ENCODE results near the gene GAS2L3. TPM values are rescaled to one million over a fixed set of nuclear protein-coding genes. Genes with fewer than 3 reads are reported as not detected.

Gene GAS2L3
- total RNA-seq, 1 donor from 2014 or later: 0.07 TPM

DNA sequence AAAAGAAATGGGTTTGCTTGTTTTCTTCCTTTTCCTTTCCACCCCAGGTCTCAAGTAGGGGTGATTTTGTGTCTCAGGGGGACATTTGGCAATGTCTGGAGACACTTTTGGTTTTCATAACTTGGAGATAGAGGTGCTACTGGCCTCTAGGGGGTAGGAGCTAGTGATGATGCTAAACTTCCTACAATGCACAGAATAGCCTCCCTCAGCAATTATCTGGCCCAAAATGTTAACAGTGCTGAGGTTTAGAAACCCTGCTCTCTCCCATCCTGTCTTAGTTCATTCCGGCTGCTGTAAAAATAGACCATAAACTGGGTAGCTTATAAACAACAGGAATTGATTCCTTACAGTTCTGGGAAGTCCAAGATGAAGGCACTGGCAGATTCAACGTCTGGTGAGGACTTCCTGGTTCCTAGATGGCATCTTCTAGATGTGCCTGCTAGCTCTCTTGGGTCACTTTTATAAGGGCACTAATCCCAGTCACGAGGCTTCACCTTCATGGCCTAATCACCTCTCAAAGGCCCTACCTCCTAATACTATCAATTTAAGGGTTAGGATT, 7.4 kb upstream of the GAS2L3 start:
- CTCF ChIA-PET: no interaction called here
- intact Hi-C loops (cut with micrococcal nuclease): no loop called here

DNA sequence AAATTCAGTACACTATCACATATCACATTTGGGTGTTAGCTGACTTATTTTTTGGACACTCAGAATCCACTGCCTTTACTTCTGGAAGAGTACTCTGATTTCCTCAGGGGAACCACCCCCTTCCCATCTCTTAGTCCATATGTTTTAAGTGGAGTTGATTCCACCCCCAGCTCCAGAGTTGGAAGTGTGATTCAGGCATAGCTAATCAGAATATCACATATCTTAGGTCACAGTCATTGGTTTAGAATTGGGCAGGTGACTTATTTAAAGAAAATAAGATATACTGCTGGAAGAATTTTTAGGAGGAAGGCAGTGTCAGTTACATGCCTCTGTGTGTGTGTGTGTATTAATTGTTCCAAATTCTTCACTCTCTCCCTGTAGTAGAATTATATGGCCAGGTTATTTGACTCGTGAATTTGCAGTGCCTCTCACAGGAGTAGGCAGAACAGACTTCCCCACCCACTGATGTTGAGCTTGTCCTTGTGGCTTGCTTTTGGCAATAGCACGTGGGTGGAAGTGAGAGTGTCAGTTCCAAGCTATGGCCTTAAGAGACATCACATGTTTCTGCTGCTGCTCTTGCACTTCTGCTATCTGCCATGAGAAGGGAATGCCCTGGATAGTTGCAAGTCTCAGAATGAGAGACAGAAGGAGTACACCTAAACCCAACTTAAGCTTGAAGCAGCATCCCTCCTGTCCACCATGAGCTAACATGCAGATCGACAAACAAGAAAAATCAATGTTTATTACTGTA, 6.4 kb upstream of the GAS2L3 start:
- H3K36me3 Mint-ChIP-seq (ENCODE audit: low read depth): no peaks in the 10 kb centered on the region
- no peak overlapping the region for H3K4me3 Mint-ChIP-seq
- no peak overlapping the region for H3K27ac Mint-ChIP-seq
- ChIA-PET CTCF (no interaction called here), POLR2A (no interaction called here)
- H3K27me3 Mint-ChIP-seq: peaks cover 2% of the 10 kb centered on the region
- ATAC-seq (ENCODE audit: low read depth) (peak; percentile 21), DNase-seq (no peak)
- TF ChIP-seq, protein P1, sequence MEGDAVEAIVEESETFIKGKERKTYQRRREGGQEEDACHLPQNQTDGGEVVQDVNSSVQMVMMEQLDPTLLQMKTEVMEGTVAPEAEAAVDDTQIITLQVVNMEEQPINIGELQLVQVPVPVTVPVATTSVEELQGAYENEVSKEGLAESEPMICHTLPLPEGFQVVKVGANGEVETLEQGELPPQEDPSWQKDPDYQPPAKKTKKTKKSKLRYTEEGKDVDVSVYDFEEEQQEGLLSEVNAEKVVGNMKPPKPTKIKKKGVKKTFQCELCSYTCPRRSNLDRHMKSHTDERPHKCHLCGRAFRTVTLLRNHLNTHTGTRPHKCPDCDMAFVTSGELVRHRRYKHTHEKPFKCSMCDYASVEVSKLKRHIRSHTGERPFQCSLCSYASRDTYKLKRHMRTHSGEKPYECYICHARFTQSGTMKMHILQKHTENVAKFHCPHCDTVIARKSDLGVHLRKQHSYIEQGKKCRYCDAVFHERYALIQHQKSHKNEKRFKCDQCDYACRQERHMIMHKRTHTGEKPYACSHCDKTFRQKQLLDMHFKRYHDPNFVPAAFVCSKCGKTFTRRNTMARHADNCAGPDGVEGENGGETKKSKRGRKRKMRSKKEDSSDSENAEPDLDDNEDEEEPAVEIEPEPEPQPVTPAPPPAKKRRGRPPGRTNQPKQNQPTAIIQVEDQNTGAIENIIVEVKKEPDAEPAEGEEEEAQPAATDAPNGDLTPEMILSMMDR (IDR thresholded peaks at IDR 0.05): no peak
- peaks cover 1% of the 10 kb centered on the region for H3K4me1 Mint-ChIP-seq
- intact Hi-C loops (cut with micrococcal nuclease): no loop called here
- no peaks in the 10 kb centered on the region for H3K9me3 Mint-ChIP-seq

More for the DNA sequence above, 7.4 kb upstream of the GAS2L3 start:
- POLR2A ChIA-PET: no interaction called here
- no peaks in the 10 kb centered on the region for H3K36me3 Mint-ChIP-seq (ENCODE audit: low read depth)
- no peak overlapping the region for H3K4me3 Mint-ChIP-seq
- TF ChIP-seq, protein P1 (IDR thresholded peaks at IDR 0.05): no peak
- no peak for ATAC-seq (ENCODE audit: low read depth)
- no peak overlapping the region for H3K27ac Mint-ChIP-seq
- no peaks in the 10 kb centered on the region for H3K9me3 Mint-ChIP-seq
- peaks cover 1% of the 10 kb centered on the region for H3K4me1 Mint-ChIP-seq
- H3K27me3 Mint-ChIP-seq: peaks cover 2% of the 10 kb centered on the region
- no peak for DNase-seq

DNA sequence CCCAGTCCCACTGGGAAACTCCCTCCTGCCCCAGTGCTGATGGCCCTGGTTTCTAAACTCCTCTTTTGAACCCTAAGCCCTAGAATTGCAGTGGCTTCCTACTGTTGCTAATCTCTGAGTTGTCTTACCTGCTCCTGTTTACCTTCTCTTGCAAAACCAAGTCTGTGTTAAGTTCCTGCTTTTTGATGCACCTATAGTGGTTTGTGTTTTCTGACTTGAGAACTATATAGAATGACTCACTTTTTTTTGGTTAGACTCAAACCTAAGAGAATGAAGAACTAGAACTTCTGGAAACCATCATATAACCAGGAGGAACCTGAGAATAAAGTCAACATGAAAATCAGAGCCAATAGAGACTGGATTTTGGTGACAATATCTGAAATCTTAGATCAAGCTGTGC, 5.5 kb upstream of the GAS2L3 start:
- ATAC-seq (ENCODE audit: low read depth): no peak
- no peaks in the 10 kb centered on the region for H3K9me3 Mint-ChIP-seq

DNA sequence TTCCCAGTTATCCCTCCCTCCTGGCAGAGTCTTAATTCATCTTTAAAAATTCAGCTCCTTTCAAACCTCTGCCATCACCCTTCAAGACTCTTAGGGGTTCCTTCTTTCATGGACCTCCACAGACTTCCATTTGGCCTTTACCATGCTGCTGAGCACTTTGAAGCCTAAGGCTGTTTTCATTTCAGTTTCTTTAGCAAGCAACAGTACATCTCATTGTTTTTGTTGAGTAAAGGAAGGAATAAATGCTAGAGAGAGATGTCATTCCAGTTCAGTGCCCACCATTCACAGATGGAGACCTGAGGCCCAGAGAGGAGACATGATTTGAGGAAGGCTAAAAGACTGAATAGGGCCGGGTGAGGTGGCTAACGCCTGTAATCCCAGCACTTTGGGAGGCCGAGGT, 1.3 kb upstream of the GAS2L3 start:
- H3K27ac Mint-ChIP-seq: no peak overlapping the region
- ATAC-seq (ENCODE audit: low read depth) (no peak), DNase-seq (no peak)
- H3K4me1 Mint-ChIP-seq: peaks cover 13% of the 10 kb centered on the region
- H3K36me3 Mint-ChIP-seq (ENCODE audit: low read depth): no peaks in the 10 kb centered on the region
- H3K27me3 Mint-ChIP-seq: peaks cover 5% of the 10 kb centered on the region
- CTCF ChIA-PET: no interaction called here
- POLR2A ChIA-PET: no interaction called here
- intact Hi-C loops (cut with micrococcal nuclease): no loop called here
- peak overlapping the region; percentile 33 for H3K4me3 Mint-ChIP-seq
- H3K9me3 Mint-ChIP-seq: no peaks in the 10 kb centered on the region
- TF ChIP-seq, protein P1 (IDR thresholded peaks at IDR 0.05): no peak

More for the DNA sequence above, 5.5 kb upstream of the GAS2L3 start:
- Mint-ChIP-seq H3K4me1 (peaks cover 1% of the 10 kb centered on the region), H3K36me3 (ENCODE audit: low read depth) (no peaks in the 10 kb centered on the region), H3K27me3 (peaks cover 5% of the 10 kb centered on the region), H3K27ac (no peak overlapping the region), H3K4me3 (no peak overlapping the region)
- ChIA-PET POLR2A (no interaction called here), CTCF (no interaction called here)
- intact Hi-C loops (cut with micrococcal nuclease): no loop called here
- DNase-seq: no peak
- TF ChIP-seq, protein P1 (IDR thresholded peaks at IDR 0.05): no peak

DNA sequence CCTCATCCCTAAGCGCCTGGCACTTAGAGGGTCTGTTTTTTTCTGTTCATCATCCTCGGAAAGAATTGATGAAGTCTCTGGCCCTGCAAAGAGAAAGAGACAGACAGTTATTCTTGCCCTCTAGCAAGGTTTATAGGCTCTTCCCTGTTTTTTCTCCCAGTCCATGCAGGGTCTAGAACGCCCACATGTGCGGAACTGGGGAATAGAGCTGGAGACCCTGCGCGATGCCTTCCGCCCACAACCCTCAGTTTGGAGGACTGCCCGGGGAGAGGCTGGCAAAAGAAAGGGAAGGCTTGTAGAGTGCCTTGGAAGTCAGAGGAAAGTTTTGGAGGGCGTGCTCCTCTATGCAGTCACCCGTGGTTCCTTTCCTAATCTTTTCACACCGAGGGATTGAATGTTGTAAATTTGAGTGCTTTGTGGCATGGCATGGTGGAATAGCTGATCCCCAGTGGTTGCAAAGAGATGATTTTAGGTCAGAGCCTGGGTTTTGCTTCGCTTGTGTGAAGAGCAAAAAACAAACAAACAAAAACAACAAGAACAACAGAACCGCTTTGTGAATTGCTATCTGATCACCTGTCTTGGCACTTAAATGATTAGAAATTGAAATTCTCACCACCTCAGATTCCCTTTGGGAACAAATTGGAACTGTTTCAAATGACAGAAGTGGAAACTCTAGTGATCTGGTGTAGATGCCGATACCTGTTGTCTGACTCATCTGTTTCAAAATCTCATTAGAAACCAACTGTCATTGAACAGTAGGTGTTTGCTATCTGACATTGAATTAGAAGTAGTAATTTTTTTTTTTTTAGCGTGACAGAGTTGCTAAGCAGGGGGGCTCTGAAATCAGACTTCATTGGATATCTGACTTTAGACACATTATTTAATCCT, 947 bp downstream of the GAS2L3 start:
- Mint-ChIP-seq H3K4me1 (peaks cover 13% of the 10 kb centered on the region), H3K9me3 (no peaks in the 10 kb centered on the region), H3K4me3 (peak overlapping the region; percentile 89), H3K27ac (no peak overlapping the region), H3K27me3 (peaks cover 3% of the 10 kb centered on the region), H3K36me3 (ENCODE audit: low read depth) (no peaks in the 10 kb centered on the region)
- DNase-seq (no peak), ATAC-seq (ENCODE audit: low read depth) (no peak)
- intact Hi-C loops (cut with micrococcal nuclease): no loop called here
- ChIA-PET POLR2A (no interaction called here), CTCF (no interaction called here)
- TF ChIP-seq, protein P1 (IDR thresholded peaks at IDR 0.05): no peak
